ENCODE data around the gene BTN1A1. TPM values are rescaled to one million over a fixed set of nuclear protein-coding genes. Genes with fewer than 3 reads are reported as not detected.
"Not testable (repeated sequence)": the region's sequence is repeated elsewhere in the genome, so short reads cannot be mapped to it uniquely, and the experiment has no call there.

BTN1A1 gene
- polyA plus RNA-seq, 3 donors = not detected

DNA sequence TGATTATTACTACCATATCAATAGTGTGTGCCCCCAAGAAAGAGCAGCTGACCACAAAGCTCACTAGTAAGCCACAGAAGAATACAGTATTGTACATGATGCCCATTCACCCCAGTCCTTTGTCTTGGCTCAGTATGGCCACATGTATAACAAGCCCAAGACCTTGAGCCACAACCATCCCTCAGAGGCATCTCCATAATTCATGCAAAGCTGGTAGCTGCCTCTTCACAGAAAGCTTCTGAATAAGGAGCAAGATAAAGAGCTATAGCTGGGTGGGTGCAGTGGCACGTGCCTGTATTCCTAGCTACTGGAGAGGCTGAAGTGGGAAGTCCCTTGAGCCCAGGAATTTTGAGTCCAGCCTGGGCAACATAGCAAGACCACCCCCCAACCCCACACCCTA is 4.8 kb upstream of the BTN1A1 start:
- 64 to 80% (median 69%) methylated on average over 1 of the region's 1 CpG for WGBS, 3 donors
- no peak overlapping the region for H3K27ac ChIP-seq (ENCODE audit: low read depth, low read length)

DNA sequence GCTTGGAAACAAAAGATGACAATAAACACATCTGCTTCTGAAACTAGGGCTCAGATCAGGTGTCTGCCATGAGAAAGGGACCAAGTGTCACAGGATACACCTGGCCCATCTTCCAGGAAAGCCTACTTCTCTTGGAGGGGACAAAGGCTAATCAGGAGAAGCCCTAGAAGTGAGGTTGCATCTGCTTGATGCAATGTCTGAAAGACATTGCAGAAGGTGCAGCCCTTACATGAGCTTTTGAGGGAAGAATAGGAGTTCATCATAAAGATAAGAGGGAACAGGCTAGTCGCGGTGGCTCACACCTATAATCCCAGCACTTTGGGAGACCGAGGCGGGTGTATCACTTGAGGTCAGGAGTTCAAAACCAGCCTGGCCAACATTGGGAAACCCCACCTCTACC is 2.5 kb upstream of the BTN1A1 start:
- WGBS, 3 donors = 77 to 96% (median 79%) methylated on average over 4 of the region's 4 CpGs
- H3K27ac ChIP-seq (ENCODE audit: low read depth, low read length) = no peak overlapping the region

DNA sequence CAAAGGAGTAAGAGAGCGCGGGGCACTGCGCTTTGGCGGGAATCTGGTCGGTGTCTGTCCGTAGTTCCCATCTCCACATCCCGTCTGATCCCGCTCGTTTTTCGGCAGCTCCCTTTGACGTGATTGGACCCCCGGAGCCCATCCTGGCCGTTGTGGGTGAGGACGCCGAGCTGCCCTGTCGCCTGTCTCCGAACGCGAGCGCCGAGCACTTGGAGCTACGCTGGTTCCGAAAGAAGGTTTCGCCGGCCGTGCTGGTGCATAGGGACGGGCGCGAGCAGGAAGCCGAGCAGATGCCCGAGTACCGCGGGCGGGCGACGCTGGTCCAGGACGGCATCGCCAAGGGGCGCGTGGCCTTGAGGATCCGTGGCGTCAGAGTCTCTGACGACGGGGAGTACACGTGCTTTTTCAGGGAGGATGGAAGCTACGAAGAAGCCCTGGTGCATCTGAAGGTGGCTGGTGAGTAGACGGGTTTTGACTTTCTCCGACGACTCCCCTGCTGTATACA is 1.4 kb downstream of the BTN1A1 start:
- no peak overlapping the region for H3K27ac ChIP-seq (ENCODE audit: low read depth, low read length)
- WGBS, 3 donors = 5 to 10% (median 7%) methylated on average over 49 of the region's 49 CpGs

DNA sequence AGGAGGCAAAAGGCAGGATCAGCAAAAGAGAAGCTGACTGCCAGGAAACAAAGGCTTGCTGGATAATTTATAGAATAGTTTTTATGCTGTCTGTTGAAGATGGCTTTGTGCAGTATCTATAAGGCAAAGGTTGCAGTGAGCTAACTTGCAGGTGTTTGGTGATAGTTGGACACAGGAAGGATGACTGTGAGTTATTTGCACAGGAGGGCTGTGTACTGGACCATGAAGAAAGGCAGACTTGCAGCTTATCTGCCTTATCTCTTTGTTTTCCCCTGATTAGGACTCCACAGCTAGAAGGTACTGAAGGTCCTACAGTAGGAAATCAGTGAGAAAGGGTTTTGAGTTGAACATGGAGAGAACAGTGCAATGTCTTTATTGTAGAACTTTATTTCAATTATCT is 2.1 kb downstream of the BTN1A1 start:
- H3K27ac ChIP-seq (ENCODE audit: low read depth, low read length) = no peak overlapping the region

DNA sequence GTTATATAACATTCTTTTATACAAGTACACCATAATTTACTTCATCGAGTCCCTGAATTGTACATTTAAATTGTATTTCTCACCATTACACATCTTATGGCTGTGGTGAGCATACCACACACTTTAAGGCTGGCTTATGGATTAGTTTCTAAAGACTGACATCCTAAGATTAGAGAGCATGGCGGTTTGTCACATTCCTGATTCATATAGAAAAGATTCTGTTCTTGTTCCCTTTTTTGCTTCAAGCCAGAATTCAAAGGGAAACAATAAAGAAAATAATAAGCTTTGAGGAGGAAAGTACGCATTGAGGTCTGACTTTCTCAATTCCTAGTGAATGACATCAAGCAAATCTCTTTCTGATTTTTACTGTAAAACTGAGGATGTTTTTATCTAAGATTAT is 2.5 kb downstream of the BTN1A1 start:
- H3K27ac ChIP-seq (ENCODE audit: low read depth, low read length) = no peak overlapping the region
- WGBS, 3 donors = 81 to 92% (median 86%) methylated on average over 3 of the region's 3 CpGs

DNA sequence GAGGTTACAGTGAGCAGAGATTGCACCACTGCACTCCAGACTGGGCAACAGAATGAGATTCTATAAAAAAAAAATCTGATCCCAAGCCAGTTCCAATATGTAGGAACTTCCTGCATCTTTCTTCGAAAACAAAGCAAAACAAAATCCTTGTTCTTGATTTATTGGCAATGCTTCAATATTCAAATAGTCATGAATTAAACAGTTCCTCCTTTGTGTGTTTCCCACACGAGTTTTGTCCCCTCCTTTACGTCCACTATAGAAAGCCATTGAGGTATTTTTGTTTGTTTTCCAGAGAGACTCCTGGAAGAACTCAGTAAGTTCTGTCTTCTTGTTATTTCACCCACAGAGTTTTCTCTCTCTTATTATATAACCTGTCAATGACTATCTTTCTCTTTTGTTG is 7.6 kb downstream of the BTN1A1 start:
- 57 to 62% (median 60%) methylated on average over 3 of the region's 3 CpGs for WGBS, 3 donors
- H3K27ac ChIP-seq (ENCODE audit: low read depth, low read length) = no peak overlapping the region

DNA sequence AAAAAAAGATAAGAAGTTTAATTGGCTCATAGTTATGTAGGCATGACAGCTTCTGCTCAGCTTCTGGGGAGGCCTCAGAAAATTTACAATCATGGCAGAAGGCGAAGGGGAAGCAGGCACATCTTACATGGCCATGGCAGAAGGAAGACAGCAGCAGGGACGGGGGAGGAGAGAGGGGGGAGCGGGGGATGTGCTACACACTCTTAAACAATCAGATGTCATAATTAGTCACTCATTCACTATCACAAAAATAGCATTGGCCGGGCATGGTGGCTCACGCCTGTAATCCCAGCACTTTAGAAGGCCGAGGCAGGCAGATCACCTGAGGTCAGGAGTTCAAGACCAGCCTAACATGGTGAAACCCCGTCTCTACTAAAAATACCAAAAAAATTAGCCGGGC is 10.9 kb downstream of the BTN1A1 start:
- WGBS, 3 donors = 84 to 89% (median 86%) methylated on average over 8 of the region's 8 CpGs
- H3K27ac ChIP-seq (ENCODE audit: low read depth, low read length) = not testable (repeated sequence)

DNA sequence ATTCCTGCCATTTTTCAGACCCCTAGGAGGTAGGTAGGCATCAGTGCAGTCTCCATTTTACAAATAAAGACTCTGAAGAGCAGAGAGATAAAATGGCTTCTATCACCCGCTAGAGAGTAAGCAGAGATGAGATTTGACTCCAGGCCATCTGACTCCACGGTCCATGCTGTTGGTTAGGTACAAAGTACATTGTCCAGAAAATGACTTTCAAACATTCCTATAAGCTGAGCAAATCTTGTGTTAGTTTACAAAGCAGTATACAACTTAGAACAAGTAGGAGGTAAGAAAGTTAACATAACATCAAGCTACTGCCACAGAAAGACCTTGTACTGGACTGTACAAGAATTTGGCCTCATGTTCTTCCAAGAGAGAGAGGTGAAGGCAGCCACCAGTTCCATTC is 14.9 kb downstream of the BTN1A1 start:
- WGBS, 3 donors = 67 to 89% (median 84%) methylated on average over 2 of the region's 2 CpGs

DNA sequence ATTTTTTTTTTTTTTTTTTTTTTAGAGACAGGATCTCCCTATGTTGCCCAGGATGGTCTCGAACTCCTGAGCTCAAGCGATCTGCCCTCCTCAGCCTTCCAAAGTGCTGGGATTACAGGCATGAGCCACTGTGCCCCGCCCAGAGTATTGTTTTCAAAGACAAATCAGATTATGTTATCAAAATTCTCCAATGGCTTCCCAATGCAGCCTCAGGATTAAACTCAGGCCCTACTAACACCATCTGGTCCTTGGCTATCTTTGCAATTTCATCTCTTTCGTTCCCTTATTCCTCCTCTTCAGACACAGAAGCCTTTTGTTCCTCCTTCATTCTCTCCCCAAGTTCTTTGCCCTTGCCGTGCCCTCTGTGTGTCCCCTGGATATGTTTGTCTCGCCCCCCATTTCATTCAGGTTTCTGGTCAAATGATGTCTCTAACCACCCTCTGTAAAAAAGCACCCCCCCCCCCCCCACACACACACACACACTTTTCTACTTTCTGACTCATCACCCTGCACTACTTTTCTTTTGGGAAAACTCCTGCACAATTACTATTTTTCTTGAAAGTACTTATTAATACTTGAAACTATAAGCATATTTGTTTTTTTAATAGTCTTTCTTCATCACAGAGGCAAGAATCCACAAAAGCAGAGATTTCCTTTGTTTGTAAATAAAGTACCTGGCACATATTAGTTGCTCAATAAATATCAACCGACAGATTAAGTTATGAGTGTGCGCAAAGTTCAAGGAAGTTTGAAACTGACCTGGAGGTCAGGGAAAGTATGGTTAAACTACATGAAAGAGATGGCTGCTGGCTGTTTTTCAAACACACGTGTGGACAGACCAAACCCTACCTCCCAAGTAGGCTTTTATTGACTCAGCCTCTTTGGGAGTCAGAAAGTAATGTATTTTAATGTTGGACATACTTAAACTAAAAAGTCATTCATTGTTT is 16.7 kb downstream of the BTN1A1 start:
- WGBS, 3 donors = 74 to 87% (median 84%) methylated on average over 9 of the region's 9 CpGs

More for the DNA sequence above, 14.9 kb downstream of the BTN1A1 start:
- H3K27ac ChIP-seq (ENCODE audit: low read depth, low read length) = no peak overlapping the region

DNA sequence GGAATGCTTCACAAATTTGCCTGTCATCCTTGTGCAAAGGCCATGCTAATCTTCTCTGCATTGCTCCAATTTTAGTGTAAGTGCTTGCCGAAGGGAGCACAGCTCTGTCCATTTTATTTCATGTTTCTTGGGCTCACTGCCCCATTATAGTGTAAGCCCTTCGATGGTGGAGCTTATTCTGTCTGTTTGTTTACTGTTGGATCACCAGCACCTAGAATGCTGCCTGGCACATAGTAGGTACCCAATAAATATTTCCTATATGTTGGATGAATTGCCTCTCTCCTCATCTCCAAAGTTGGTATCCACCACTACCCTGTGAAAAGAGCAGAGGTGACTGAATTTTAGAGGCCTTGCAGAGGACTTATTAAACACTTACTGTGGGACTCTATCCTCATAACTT is 19.3 kb downstream of the BTN1A1 start:
- H3K27ac ChIP-seq (ENCODE audit: low read depth, low read length) = no peak overlapping the region
- 95 to 100% (median 95%) methylated on average over 2 of the region's 2 CpGs for WGBS, 3 donors

More for the DNA sequence above, 16.7 kb downstream of the BTN1A1 start:
- H3K27ac ChIP-seq (ENCODE audit: low read depth, low read length) = no peak overlapping the region

DNA sequence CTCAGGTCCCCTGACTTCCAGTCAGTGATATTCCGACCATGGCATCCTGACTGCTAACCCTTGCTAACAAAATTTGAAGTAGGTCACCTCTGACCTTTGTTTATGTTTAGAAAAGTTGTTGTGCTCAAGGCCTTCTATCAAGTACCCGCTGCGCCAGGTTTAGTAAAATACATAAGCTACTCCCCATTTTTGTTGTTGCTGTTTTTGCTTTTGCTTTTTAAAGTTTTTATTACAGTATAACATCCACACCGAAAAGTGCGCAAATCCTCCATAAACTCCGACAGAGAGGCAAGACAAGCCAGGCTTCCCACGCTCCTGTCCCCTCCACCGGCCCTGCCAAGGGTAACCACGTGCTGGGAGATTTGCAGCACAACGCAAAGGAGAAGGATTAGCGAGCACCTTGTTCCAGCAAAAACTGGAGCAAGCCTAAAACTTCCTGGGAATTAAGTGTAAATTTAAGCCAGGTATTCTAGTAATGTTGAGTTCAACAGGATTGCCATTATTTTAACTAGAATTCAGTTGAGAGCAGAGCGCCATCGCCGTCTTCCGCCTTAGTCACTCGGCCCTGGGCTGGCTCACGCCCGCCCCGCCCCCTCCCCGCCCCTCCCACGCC is 20.2 kb downstream of the BTN1A1 start:
- 17% methylated on average over 17 to 20 of the region's 21 CpGs for WGBS, 3 donors
- no peak overlapping the region for H3K27ac ChIP-seq (ENCODE audit: low read depth, low read length)

DNA sequence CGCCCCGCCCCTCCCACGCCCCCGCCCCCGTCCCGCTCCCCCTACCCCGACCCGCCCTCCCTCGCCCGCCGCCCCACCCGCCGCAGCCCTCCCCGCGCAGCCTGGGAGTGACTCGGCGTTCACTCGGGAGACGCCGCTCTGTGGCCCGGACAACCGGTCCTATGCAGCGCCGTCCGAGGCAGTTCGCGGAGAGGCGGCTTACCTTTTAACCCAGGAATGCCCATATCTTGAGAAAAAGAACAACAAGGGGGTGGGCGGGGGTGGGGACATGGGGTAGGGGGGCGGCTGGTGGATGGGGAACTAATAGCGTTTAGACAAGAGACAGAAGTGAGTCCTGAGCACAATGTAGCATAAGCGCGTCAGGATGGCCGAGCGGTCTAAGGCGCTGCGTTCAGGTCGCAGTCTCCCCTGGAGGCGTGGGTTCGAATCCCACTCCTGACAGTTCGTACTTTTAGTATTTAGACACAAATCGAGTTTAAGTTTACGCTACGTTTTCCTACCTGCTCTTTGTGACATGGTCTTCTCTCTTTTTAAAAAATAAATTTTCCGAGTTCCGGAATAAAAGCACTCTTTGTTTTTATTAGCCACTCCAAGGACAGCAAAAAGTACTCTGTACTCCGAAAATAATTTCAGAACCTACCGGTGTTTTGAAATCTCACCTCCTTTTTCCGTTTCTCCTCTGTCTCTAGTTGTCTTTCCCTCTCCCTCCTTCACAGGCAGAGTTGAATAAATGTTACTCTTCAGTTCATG is 20.9 kb downstream of the BTN1A1 start:
- 0 to 1% (median 0%) methylated on average over 31 to 41 of the region's 49 CpGs for WGBS, 3 donors
- H3K27ac ChIP-seq (ENCODE audit: low read depth, low read length) = peak overlapping the region; percentile 15

DNA sequence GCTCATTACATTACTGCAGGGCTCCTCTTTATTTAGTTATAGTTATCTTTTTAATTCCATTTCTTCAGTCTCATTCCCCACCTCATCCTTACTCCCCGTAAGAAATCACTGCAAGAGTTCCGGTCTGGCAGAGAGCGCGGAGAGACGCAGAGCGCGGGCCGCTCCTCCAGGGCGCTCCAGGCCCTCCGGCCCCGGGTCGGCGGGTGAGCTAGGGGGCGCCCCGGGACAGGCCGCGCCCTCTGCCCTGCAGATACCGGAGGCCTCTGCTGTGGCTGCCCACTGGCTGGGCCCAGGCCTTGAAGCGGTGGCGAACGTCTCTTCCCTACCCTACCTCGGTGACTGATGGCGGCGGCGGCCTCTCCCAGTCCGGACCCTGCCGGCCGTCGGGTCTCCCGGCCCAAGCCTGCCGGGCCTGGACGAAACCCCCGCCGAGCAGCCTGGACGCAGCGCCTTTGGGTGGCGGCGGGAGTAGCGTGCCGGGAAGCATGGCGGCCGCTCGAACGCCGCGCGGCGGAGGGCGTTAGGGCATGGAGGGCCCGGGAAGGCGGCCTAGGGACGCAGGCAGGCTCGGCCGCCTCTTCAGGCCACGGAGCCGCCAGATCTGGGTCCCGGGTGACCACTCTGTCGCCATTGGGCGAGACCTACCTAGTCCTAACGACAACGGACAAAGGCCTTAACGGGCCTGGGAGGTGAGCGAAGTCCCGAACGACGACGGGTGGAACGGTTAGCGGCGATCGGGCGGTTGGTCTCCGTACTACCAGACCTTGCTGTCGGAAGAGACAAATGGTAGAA is 21.7 kb downstream of the BTN1A1 start:
- WGBS, 3 donors = 3 to 9% (median 6%) methylated on average over 69 to 74 of the region's 74 CpGs
- peak overlapping the region; percentile 31 for H3K27ac ChIP-seq (ENCODE audit: low read depth, low read length)

DNA sequence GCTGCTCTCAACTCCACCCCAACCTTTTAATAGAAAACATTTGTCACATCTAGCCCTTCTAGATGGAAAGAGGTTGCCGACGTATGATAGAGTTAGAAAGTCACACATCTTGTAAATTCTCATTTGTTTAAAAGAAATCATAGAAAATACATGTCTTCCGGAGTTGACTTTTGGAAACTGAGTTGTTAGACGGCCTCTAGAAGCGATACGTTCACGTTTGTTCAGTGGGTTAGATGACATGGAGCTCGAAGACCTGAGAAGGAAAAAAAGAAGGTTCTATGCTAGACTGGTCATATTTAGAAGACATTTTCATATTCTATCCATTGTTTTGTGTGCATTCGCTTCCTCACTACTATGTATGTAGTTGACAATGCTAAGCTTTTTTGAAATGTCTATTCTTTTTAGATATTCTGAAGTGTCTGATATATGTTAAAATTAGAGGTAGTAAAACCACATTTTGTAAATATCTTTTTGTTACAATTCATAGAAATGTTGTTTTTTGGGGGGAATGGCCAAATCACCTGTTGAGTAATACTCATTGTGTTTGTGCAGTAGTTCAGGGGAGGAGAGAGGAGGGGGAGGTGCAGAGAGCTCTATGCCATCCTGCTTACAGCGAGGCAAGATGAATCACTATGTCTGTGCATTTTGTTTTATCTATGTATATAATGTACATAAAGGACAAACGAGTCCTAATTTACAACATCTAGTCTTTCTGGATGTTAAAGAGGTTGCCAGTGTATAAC is 22.6 kb downstream of the BTN1A1 start:
- WGBS, 3 donors = 71 to 82% (median 80%) methylated on average over 11 of the region's 11 CpGs
- H3K27ac ChIP-seq (ENCODE audit: low read depth, low read length) = not testable (repeated sequence)

DNA sequence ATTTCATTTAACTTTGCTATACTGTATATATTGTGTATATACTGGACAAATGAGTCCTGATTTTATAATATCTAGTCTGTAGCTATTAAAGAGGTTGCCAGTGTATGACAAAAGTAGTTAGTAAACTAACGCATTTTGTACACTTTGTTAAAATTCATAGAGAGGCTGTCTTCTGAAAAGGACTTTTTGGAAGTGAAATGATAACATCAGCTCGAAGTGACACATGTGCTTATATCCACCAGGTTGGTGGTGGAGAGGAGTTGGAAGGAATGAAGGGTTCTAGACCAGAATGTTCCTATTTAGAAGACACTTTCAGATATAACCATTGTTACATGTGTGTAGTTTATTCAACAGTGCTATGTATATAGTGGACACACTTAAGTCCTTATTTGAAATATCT is 24.2 kb downstream of the BTN1A1 start:
- 96 to 99% (median 96%) methylated on average over 2 of the region's 2 CpGs for WGBS, 3 donors
- not testable (repeated sequence) for H3K27ac ChIP-seq (ENCODE audit: low read depth, low read length)

DNA sequence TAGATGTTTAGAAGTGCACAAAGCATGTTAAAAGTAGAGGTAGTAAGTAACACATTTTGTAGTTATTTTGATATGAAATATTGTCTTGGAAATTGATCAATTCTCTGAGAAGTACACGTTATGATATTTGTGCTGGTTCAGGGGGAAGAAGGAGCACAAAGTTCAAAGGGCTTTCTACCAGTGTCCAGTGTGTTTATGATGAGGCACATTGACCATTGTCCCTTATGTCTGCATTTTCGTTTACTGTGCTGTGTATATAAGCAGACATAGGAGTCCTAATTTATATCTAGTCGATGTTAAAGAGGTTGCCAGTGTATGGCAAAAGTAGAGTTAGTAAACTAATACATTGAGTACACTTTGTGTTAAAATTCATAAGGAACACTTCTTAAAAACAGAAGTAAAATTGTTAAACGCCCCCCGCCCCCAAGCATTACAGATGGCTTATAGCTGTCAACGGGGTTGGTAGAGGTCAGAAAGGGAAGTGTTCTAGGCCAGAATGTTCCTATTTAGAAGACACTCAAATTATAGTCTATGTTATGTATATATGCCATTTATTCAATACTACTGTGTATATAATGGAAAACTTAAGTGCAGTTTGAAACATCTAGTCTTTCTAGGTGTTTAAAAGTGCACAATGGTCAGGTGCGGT is 24.7 kb downstream of the BTN1A1 start:
- 75 to 81% (median 76%) methylated on average over 7 of the region's 7 CpGs for WGBS, 3 donors
- H3K27ac ChIP-seq (ENCODE audit: low read depth, low read length) = no peak overlapping the region

DNA sequence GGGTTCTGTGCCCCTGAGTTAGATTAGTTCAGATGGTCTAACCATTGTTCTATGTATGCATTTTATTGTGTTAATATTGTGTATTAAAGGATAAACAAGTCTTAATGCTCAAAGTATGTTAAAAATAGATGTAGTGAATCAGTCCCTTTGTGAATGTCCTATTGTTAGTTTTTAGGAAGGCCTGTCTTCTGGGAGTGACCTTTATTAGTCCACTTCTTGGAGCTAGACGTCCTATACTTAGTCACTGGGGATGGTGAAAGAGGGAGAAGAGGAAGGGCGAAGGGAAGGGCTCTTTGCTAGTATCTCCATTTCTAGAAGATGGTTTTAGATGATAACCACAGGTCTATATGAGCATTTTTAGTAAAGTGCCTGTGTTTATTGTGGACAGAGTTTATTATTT is 25.7 kb downstream of the BTN1A1 start:
- 54 to 80% (median 58%) methylated on average over 2 of the region's 2 CpGs for WGBS, 3 donors
- H3K27ac ChIP-seq (ENCODE audit: low read depth, low read length) = no peak overlapping the region

Data from adipose tissue (tissue), 3 donors.